CD14-positive monocyte (primary cell): Measurements from ENCODE around the gene GPSM1. TPM values are rescaled to one million over a fixed set of nuclear protein-coding genes. Genes with fewer than 3 reads are reported as not detected.

Experiments used
- DNase-seq, 3 donors: peaks; one replicate each; pipeline ENCODE4 v3.0.0-alpha.2; 2011 to 2022
- H2AFZ ChIP-seq: 2 replicates; pipeline ENCODE4 v1.6.0; 2012; ENCODE audit warnings: mild to moderate bottlenecking, low read depth, low read length, inconsistent platforms; ENCODE audit not compliant: insufficient read depth, poor library complexity, severe bottlenecking
- H3K27ac ChIP-seq, 2 donors: 1 replicate in 1 of 2; 2 replicates in 1 of 2; pipeline ENCODE4 v1.5.1; 2012 to 2013; ENCODE audit warnings: low read length in 2 of 2, control low read depth in 1 of 2, inconsistent platforms in 1 of 2, low read depth in 1 of 2, mild to moderate bottlenecking in 1 of 2
- H3K27me3 ChIP-seq, 2 donors: one replicate each; pipeline versions ENCODE4 v1.6.0 to v1.6.1; 2011 to 2013; ENCODE audit warnings: low read length in 2 of 2; ENCODE audit not compliant: control insufficient read depth in 2 of 2, insufficient read depth in 2 of 2
- H3K36me3 ChIP-seq, 2 donors: replicated peaks in 1 of 2; 1 replicate in 1 of 2; 2 replicates in 1 of 2; pipeline versions ENCODE4 v1.5.1 to v1.6.1; 2012 to 2013; ENCODE audit warnings: low read length in 2 of 2, control low read depth in 1 of 2, inconsistent platforms in 1 of 2, mild to moderate bottlenecking in 1 of 2; ENCODE audit not compliant: insufficient read depth in 2 of 2, control insufficient read depth in 1 of 2
- H3K4me1 ChIP-seq, 2 donors: 1 replicate in 1 of 2; 2 replicates in 1 of 2; pipeline versions ENCODE4 v1.5.1 to v1.6.1; 2012 to 2013; ENCODE audit warnings: low read length in 2 of 2, control low read depth in 1 of 2, inconsistent platforms in 1 of 2, mild to moderate bottlenecking in 1 of 2, moderate library complexity in 1 of 2; ENCODE audit not compliant: insufficient read depth in 2 of 2, control insufficient read depth in 1 of 2
- H3K4me2 ChIP-seq: replicated peaks from 2 replicates; pipeline ENCODE3; 2012; ENCODE audit warnings: low read length, moderate library complexity, mild to moderate bottlenecking; ENCODE audit not compliant: poor library complexity, severe bottlenecking; ENCODE audit errors: extremely low read depth
- H3K4me3 ChIP-seq, 3 experiments: fragments of 200-600 bp in 1 of 3; sonication (generic) in 1 of 3; replicated peaks in 1 of 3; 1 replicate in 2 of 3; 2 replicates in 1 of 3; pipeline ENCODE4 v1.5.1; 2011 to 2013; ENCODE audit warnings: low read length in 3 of 3, mild to moderate bottlenecking in 3 of 3, control low read depth in 2 of 3, low read depth in 2 of 3, inconsistent platforms in 1 of 3, moderate library complexity in 1 of 3
- H3K79me2 ChIP-seq: 2 replicates; pipeline ENCODE4 v1.6.0; 2012; ENCODE audit warnings: mild to moderate bottlenecking, control low read depth, inconsistent platforms, low read length, moderate library complexity; ENCODE audit not compliant: insufficient read depth
- H3K9ac ChIP-seq: 2 replicates; pipeline ENCODE4 v1.6.0; 2017; ENCODE audit warnings: low read length, mild to moderate bottlenecking; ENCODE audit not compliant: insufficient read depth, poor library complexity, severe bottlenecking
- H3K9me3 ChIP-seq, 2 donors: replicated peaks in 1 of 2; 1 replicate in 1 of 2; 2 replicates in 1 of 2; pipeline versions ENCODE4 v1.5.1 to v1.6.1; 2012 to 2013; ENCODE audit warnings: low read length in 2 of 2, control low read depth in 1 of 2; ENCODE audit not compliant: control insufficient read depth in 1 of 2, insufficient read depth in 1 of 2
- H4K20me1 ChIP-seq: 2 replicates; pipeline ENCODE4 v1.6.0; 2012; ENCODE audit warnings: mild to moderate bottlenecking, low read length, control low read depth, moderate library complexity; ENCODE audit not compliant: insufficient read depth
- H3K27ac Mint-ChIP-seq, 7 donors: one replicate each; pipeline ENCODE4 v1.8.0; 2020; ENCODE audit warnings: mild to moderate bottlenecking in 7 of 7, mixed read lengths in 7 of 7, moderate library complexity in 6 of 7, inconsistent platforms in 2 of 7
- H3K27me3 Mint-ChIP-seq, 3 donors: one replicate each; pipeline ENCODE4 v1.8.0; 2021 to 2022; ENCODE audit warnings: low read depth in 3 of 3, mild to moderate bottlenecking in 3 of 3, mixed read lengths in 3 of 3, moderate library complexity in 3 of 3, inconsistent platforms in 1 of 3
- H3K36me3 Mint-ChIP-seq, 2 donors: one replicate each; pipeline ENCODE4 v1.8.0; 2020; ENCODE audit warnings: mixed read lengths in 2 of 2, inconsistent platforms in 1 of 2, mild to moderate bottlenecking in 1 of 2
- H3K4me1 Mint-ChIP-seq: one replicate; pipeline ENCODE4 v1.8.0; 2020; ENCODE audit warnings: mild to moderate bottlenecking, mixed read lengths
- H3K4me3 Mint-ChIP-seq, 2 donors: one replicate each; pipeline ENCODE4 v1.8.0; 2020; ENCODE audit warnings: mild to moderate bottlenecking in 2 of 2, mixed read lengths in 2 of 2, moderate library complexity in 1 of 2
- H3K9me3 Mint-ChIP-seq, 7 donors: one replicate each; pipeline ENCODE4 v1.8.0; 2020 to 2022; ENCODE audit warnings: mixed read lengths in 7 of 7, mild to moderate bottlenecking in 6 of 7, moderate library complexity in 6 of 7, inconsistent platforms in 2 of 7
- CTCF ChIP-seq: fragments of 200-600 bp; IDR thresholded peaks from one replicate; pipeline ENCODE4 v1.8.0; 2022; ENCODE audit warnings: antibody characterized with exemption, mild to moderate bottlenecking
- WGBS: methylation state at CpG from one replicate; pipeline ENCODE4 v1.1.5; 2013; ENCODE audit warnings: missing lambda C conversion rate; ENCODE audit not compliant: insufficient coverage; 5-methylcytosine and 5-hydroxymethylcytosine counted together
- intact Hi-C, 2 donors: fragments of 100-400 bp; cut with micrococcal nuclease; formaldehyde crosslinking; loops; one replicate each; pipeline versions ENCODE4 v1.15.0 to v1.15.1; 2023
- polyA plus RNA-seq, 3 donors: library from polyadenylated mRNA; depleted of rRNA in 1 of 3; unstranded in 2 of 3; stranded (reverse) in 1 of 3; fragments of 300-500 nt in 2 of 3; fragments of >200 nt in 1 of 3; fragmentation: Illumina TruSeq in 2 of 3; gene quantifications; 1 replicate in 2 of 3; 2 replicates in 1 of 3; pipeline ENCODE4 v1.2.3, GENCODE V29; 2012 to 2021

GPSM1 gene
- polyA plus RNA-seq, 3 donors = 0.67 to 3.1 (median 0.73) TPM

GRCh38 chr9:136328011-136328621, 777 bp downstream of the GPSM1 start:
- peaks cover 11% of the 10 kb centered on the region for H3K4me1 Mint-ChIP-seq
- no peaks in the 10 kb centered on the region for H3K36me3 ChIP-seq
- H3K9me3 Mint-ChIP-seq = no peaks in the 10 kb centered on the region
- peak overlapping the region; percentile 23 for H2AFZ ChIP-seq
- TF ChIP-seq CTCF = no peak
- peaks cover 15 to 33% (median 27%) of the 10 kb centered on the region in 3 donors for H3K27me3 Mint-ChIP-seq
- 8% methylated on average over 13 of the region's 13 CpGs for WGBS
- H3K36me3 Mint-ChIP-seq = no peaks in the 10 kb centered on the region
- H3K27me3 ChIP-seq = peaks cover 0 to 28% of the 10 kb centered on the region in 2 donors
- H3K4me3 ChIP-seq = peak overlapping the region in 2 of 3 experiments; percentile 5 to 60
- H3K79me2 ChIP-seq = no peaks in the 10 kb centered on the region
- peak overlapping the region; percentile 69 for H3K4me2 ChIP-seq
- no peak for DNase-seq
- no peaks in the 10 kb centered on the region for H3K9me3 ChIP-seq
- H3K9ac ChIP-seq = peak overlapping the region; percentile 51
- no peak overlapping the region for H3K27ac Mint-ChIP-seq
- H3K4me3 Mint-ChIP-seq = peak overlapping the region; percentile 53
- no peaks in the 10 kb centered on the region for H4K20me1 ChIP-seq
- intact Hi-C loops = no loop called here
- peaks cover 22 to 25% of the 10 kb centered on the region in 2 donors for H3K4me1 ChIP-seq
- H3K27ac ChIP-seq = no peak overlapping the region

GRCh38 chr9:136328622-136329041, 1.3 kb downstream of the GPSM1 start:
- H3K4me2 ChIP-seq = peak overlapping the region; percentile 69

More at GRCh38 chr9:136328622-136329041, 1.3 kb downstream of the GPSM1 start:
- Mint-ChIP-seq H3K36me3 (no peaks in the 10 kb centered on the region), H3K4me3 (peak overlapping the region; percentile 53 to 73), H3K4me1 (peaks cover 11% of the 10 kb centered on the region), H3K27ac (peak overlapping the region in 1 of 7 donors; percentile 7), H3K27me3 (peaks cover 15 to 33% (median 27%) of the 10 kb centered on the region in 3 donors), H3K9me3 (no peaks in the 10 kb centered on the region)
- Histone ChIP-seq H3K36me3 (no peaks in the 10 kb centered on the region), H3K79me2 (no peaks in the 10 kb centered on the region), H2AFZ (peak overlapping the region; percentile 23), H3K27ac (no peak overlapping the region), H4K20me1 (no peaks in the 10 kb centered on the region), H3K9ac (peak overlapping the region; percentile 51), H3K27me3 (peaks cover 0 to 28% of the 10 kb centered on the region in 2 donors), H3K9me3 (no peaks in the 10 kb centered on the region), H3K4me1 (peaks cover 22 to 25% of the 10 kb centered on the region in 2 donors), H3K4me3 (peak overlapping the region in 1 of 3 experiments; percentile 60)
- no peak for TF ChIP-seq CTCF
- DNase-seq = no peak
- intact Hi-C loops = no loop called here
- 2% methylated on average over 13 of the region's 15 CpGs for whole genome bisulfite sequencing
